Jurkat, Clone E6-1 (cell line): ENCODE data around the gene R3HDM1. TPM values are rescaled to one million over a fixed set of nuclear protein-coding genes. Genes with fewer than 3 reads are reported as not detected.
"Not testable (repeated sequence)": the region's sequence is repeated elsewhere in the genome, so short reads cannot be mapped to it uniquely, and the experiment has no call there.

Source experiments
- DNase-seq: peaks from one replicate; pipeline ENCODE4 v3.0.0-alpha.2; 2011; ENCODE audit warnings: low read depth, low spot score
- H3K4me3 ChIP-seq: 2 replicates; pipeline ENCODE4 v1.5.1; 2011; ENCODE audit warnings: mild to moderate bottlenecking, low read length, control low read depth, moderate library complexity
- polyA plus RNA-seq: library from polyadenylated mRNA; unstranded; fragments of >200 nt; gene quantifications from one replicate; pipeline ENCODE4 v1.2.1, GENCODE V29; 2012; ENCODE audit warnings: missing spikeins; ENCODE audit not compliant: insufficient read length, insufficient read depth

The R3HDM1 gene
- polyA plus RNA-seq = 54.4 TPM

DNA sequence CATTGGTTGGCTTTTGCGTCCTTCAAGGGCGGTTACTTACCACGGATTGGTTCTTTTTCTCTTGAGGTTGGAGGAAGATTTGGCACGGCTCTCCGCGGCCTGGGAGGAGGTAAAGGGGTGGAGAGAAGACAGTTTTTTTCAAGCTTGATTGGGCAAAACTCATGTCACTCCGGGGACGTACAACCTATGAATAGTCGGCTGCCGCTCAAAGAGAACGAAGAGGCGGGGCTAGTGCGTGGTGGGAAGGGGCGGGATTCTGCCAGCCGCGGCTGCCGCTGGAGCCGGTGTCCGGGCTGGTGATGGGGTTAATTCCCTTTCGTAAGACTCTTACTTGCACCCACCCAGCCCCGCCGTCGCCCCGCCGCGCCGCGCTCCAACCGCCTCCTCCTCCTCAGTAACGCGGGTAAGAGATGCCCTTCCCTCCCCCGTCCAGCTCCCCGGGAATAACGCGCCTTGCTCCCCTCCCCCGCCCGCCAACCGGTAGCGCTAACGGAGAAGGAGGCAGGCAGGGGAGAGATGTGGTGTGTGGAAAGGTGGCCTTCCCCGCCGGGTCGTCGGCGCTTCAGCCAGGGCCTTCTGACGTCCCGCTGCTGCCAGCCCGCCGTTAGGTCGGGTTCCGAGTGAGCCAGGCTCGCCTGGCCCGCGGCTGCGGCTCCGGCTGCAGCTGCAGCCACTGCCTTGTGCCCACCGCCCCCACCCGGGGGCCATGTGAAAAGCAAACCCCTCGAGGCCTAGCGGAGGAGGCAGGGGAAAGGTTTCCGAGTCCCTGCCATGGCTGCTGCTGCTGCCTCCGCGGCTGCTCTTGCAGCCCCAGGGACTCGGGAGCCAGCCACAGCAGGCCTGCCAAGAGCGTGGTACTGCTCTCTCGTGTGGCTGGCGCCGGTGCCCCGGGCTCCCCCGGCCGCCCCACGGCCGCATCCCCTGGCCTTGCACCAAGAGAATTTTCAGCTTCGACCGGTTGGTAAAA is at the start of gene R3HDM1:
Gene R3HDM1 (plus strand): TSS at position 254 of the 967 bp plus-strand sequence. CDS start 73,362 bp downstream, outside the sequence.
- H3K4me3 ChIP-seq = peak within 1 kb of the TSS; percentile 89
- peak; percentile 100 for DNase-seq

GRCh38 chr2:135485441-135485840 is 45.8 kb upstream of the R3HDM1 start:
- no peak for DNase-seq
- no peak overlapping the region for H3K4me3 ChIP-seq

GRCh38 chr2:135490376-135490775 is 40.9 kb upstream of the R3HDM1 start:
- H3K4me3 ChIP-seq = no peak overlapping the region
- no peak for DNase-seq

GRCh38 chr2:135494503-135494902 is 36.8 kb upstream of the R3HDM1 start:
- no peak for DNase-seq
- H3K4me3 ChIP-seq = no peak overlapping the region

DNA sequence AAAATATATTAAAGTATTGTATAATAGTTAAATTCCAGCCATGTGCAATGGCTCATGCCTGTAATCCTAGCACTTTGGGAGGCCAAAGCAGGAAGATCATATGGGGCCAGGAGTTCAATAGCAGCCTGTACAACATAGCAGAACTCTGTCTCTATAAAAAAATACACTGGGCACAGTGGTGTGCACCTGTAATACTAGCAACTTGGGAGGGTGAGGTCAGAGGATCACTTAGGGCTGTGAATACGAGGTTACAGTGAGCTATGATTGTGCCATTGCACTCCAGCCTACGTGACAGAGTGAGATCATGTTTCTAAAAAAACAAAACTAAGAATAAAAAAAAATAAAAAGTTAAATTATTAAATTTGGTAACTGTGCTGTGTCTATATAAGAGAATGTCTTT is 36.4 kb upstream of the R3HDM1 start:
- no peak for DNase-seq

GRCh38 chr2:135498588-135498987 is 32.7 kb upstream of the R3HDM1 start:
- DNase-seq, H3K4me3 ChIP-seq: not testable (repeated sequence)

More for the DNA sequence above, 36.4 kb upstream of the R3HDM1 start:
- no peak overlapping the region for H3K4me3 ChIP-seq

- H3K4me3 ChIP-seq = no peak overlapping the region
- DNase-seq = no peak
Measured at GRCh38 chr2:135504811-135505210, 26.5 kb upstream of the R3HDM1 start.

DNA sequence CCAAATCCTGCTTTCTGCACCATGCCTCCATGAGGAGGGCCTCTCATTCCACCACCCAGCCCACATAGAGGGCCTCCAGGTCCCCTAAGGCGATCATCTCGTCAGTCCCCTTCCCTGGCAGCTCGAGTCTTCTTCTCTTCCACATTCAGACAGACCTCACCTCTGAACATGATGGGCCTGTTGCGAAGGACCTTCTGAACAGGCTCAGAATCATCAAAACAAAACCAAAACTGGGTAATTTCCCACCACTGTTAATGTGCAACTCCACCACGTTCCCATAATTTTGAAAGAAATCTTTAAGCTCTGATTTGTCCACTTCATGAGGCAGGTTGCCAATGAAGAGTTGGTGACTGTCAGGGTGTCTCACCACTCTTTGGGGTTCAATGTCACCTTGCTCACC is 20.7 kb upstream of the R3HDM1 start:
- no peak for DNase-seq

DNA sequence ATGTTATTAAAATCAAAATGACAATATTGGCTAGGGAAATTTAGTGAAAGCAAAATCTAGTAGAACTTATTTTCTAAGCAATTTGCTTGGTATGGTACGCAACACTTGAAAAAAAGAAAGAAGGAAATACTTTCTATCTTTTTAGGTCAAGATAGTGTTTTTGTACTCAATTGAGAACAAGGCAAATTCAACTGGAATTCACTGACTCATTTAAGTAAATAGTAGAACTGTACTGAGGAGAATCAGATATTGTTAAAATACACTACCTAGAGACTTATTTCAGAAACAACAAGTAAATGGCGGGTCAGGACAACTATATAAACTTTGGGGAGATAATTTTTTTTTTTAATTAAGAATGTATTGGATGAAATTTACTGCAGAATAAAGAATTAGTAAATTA is 19.2 kb upstream of the R3HDM1 start:
- DNase-seq = no peak
- no peak overlapping the region for H3K4me3 ChIP-seq

More for the DNA sequence above, 20.7 kb upstream of the R3HDM1 start:
- H3K4me3 ChIP-seq = no peak overlapping the region

GRCh38 chr2:135525786-135526185 is 5.5 kb upstream of the R3HDM1 start:
- no peak overlapping the region for H3K4me3 ChIP-seq
- DNase-seq = no peak

GRCh38 chr2:135528006-135528405 is 3.3 kb upstream of the R3HDM1 start:
- no peak for DNase-seq
- H3K4me3 ChIP-seq = no peak overlapping the region

- peak; percentile 99 for DNase-seq
Measured at GRCh38 chr2:135530313-135531230, 712 bp upstream of the R3HDM1 start, which contains the start of gene ZRANB3. TSS of gene ZRANB3 (minus strand) at chr2:135531218.

GRCh38 chr2:135532581-135532980 is 1.3 kb downstream of the R3HDM1 start:
- peak overlapping the region; percentile 89 for H3K4me3 ChIP-seq
- DNase-seq = no peak

More at GRCh38 chr2:135530313-135531230, 712 bp upstream of the R3HDM1 start, which contains the start of gene ZRANB3:
- peak within 1 kb of the TSS; percentile 89 for H3K4me3 ChIP-seq

DNA sequence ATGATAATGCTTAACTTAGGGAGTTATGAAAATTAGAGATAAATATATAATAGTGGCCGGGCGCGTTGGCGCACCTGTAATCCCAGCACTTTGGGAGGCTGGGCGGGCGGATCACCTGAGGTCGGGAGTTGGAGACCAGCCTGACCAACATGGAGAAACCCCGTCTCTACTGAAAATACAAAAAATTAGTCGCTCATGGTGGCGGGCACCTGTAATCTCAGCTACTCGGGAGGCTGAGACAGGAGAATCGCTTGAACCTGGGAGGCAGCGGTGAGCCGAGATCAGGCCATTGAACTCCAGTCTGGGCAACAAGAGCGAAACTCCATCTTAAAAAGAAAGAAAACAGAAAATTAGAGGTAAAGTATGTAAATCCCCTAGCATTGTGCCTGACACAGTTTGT is 2.3 kb downstream of the R3HDM1 start:
- not testable (repeated sequence) for H3K4me3 ChIP-seq, DNase-seq

DNA sequence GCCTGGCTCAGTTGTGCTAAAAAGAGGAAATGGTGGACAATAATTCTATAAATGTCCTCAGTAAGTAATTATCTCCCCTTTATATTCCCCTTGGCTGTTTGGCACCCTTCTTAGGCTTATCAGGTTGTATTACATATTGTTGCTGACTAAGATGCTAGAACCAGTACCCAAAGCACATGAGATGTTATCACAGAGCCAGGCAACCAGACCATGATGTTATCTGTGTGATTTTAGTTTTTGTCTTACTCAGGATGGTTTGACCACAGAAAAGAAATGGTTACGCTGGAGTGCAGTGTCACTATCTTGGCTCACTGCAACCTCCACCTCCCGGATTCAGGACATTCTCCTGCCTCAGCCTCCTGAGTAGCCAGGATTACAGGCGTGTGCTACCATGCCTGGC is 15.2 kb downstream of the R3HDM1 start:
- H3K4me3 ChIP-seq = no peak overlapping the region
- DNase-seq = peak; percentile 25

GRCh38 chr2:135547311-135547710 is 16.0 kb downstream of the R3HDM1 start:
- DNase-seq = no peak
- H3K4me3 ChIP-seq = no peak overlapping the region

GRCh38 chr2:135551356-135551755 is 20.1 kb downstream of the R3HDM1 start:
- H3K4me3 ChIP-seq = no peak overlapping the region
- DNase-seq = no peak

GRCh38 chr2:135552887-135553286 is 21.6 kb downstream of the R3HDM1 start:
- H3K4me3 ChIP-seq = no peak overlapping the region
- DNase-seq = no peak

- H3K4me3 ChIP-seq = no peak overlapping the region
- no peak for DNase-seq
Measured at GRCh38 chr2:135555311-135555710, 24.0 kb downstream of the R3HDM1 start.
